PFSK-1 (cell line): ENCODE measurements around the gene GTF2F2.

Source experiments
- FOXP2 ChIP-seq: optimal IDR thresholded peaks from 2 replicates; pipeline ENCODE3; 2011; ENCODE audit warnings: borderline replicate concordance, control low read depth, inconsistent platforms; ENCODE audit not compliant: insufficient read depth; ENCODE audit errors: extremely low read length, extremely low read depth
- POLR2AphosphoS5 ChIP-seq: IDR thresholded peaks from 2 replicates; pipeline ENCODE4 v1.6.1; 2012; ENCODE audit warnings: low read depth, mild to moderate bottlenecking, control low read depth, low read length, moderate library complexity
- REST ChIP-seq, 2 experiments: IDR thresholded peaks; 2 replicates each; pipeline versions ENCODE4 v1.6.1 to v1.8.0; 2011 to 2012; ENCODE audit warnings: low read depth in 2 of 2, low read length in 2 of 2, control low read depth in 1 of 2, inconsistent platforms in 1 of 2, mild to moderate bottlenecking in 1 of 2, moderate library complexity in 1 of 2; ENCODE audit not compliant: insufficient read depth in 1 of 2
- SIN3A ChIP-seq: IDR thresholded peaks from 2 replicates; pipeline ENCODE4 v1.6.1; 2012; ENCODE audit warnings: mild to moderate bottlenecking, low read length, moderate library complexity, borderline replicate concordance; ENCODE audit not compliant: insufficient read depth
- TAF1 ChIP-seq: IDR thresholded peaks from 2 replicates; pipeline ENCODE4 v1.6.1; 2012; ENCODE audit warnings: low read length, control low read depth, borderline replicate concordance; ENCODE audit not compliant: insufficient read depth

The GTF2F2 gene

DNA sequence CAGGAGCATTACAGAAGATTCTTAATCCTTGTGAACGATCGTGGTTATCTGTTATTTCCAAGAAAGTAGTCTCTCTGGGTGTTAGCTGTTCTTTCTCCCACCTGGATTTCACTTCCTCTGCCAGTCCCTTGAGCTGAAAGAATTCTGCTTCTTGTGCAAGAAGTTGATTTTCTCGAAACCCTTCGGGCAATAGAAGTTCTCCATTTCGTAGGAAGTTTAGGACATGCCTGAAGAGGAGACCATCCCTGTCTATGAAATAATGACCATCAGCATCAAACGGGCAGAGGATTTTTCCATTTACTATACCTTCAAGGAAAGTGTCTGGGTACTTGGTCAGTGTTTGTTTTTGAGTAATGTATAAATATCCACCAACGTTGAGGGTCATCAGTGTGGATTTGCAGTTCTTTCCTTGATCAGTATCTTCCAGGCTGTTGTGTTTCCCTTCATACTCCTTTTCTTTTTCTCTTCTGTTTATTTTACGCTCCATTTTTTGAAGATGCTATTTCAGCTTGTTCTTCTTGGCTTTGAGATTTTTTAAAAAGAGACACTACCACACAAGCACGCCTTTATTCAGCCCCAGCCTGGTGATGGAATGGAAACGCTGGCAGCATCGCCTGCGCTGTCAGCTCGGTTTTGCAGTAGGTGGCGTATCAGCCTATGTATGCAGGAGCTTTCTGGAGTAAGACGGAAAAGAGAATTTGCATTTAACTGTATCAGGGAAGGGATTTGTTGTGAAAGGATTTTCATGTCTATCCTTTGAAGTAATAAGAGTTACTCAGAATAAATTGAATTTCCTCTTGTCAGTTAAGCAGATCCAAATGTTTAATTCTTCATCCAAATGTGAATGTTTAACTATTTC, 74.0 kb downstream of the GTF2F2 start:
- TF ChIP-seq REST (IDR thresholded peaks at IDR 0.05; ENCODE audit: insufficient read depth in 1 of 2, low read depth in 2 of 2, low read length in 2 of 2): no peak
- TF ChIP-seq TAF1: no peak
- TF ChIP-seq POLR2AphosphoS5: no peak
- no peak for TF ChIP-seq SIN3A
- no peak for TF ChIP-seq FOXP2

DNA sequence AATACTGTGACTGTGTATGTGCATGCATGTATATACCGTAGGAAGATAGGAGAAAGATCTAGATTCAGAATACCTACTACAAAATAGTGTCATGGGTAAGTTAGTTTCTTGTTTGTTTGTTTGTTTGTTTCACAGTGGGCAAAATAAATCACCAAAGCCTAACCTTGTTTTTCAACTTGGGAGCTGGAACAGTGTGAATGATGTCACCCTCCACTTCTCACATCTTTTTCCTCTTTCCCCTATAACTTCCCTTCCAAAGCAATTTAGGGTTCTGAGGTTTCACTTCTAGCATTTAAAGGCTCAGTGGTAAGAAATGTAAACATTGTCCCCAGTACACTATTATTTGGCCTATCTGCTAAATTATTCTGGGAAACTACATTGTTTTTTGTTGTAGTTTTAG, 75.1 kb downstream of the GTF2F2 start:
- TF ChIP-seq SIN3A (no peak), FOXP2 (no peak), POLR2AphosphoS5 (no peak), TAF1 (no peak), REST (IDR thresholded peaks at IDR 0.05; ENCODE audit: insufficient read depth in 1 of 2, low read depth in 2 of 2, low read length in 2 of 2) (no peak)

- no peak for TF ChIP-seq POLR2AphosphoS5
Measured at GRCh38 chr13:45196096-45196495, 75.8 kb downstream of the GTF2F2 start.

DNA sequence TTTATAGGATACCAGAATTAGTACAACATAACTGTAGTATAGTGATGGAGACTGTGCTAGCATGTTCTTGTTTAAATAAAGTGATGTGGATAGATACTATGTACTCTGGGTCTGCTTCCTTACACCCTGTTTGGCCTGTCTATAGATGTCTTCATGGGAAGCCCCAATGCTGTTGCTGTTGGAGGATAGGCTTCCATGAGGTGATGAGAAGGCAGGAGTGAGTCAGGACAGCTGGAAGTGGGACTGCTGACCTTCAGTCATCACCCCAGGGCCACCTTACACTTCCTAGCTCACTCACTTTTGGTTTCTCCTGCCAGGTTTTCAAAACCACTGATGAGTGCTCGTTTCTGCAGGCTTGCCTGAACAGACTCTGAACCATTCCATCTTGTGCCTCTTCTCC, 76.3 kb downstream of the GTF2F2 start:
- TF ChIP-seq POLR2AphosphoS5: no peak
- no peak for TF ChIP-seq SIN3A
- no peak for TF ChIP-seq TAF1
- TF ChIP-seq FOXP2: no peak
- TF ChIP-seq REST (IDR thresholded peaks at IDR 0.05; ENCODE audit: insufficient read depth in 1 of 2, low read depth in 2 of 2, low read length in 2 of 2): no peak

DNA sequence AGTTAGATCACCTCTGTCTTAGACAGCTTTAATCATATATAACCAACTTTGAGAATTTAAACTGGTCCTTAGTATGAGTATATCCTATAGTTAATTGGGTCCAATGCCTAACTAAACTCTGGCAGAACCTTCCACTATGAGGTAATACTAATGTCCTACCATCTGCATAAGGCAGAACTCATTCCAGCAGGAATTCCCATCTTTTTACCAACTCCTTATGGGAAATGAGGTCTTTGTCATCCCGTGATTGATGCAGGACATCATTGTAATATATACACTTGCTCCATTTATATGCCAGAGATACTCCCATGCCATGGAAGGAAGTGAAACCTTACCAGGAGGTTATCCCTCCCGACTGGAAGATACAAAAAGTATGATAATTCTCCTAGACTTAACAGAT, 77.7 kb downstream of the GTF2F2 start:
- TF ChIP-seq POLR2AphosphoS5 (no peak), REST (IDR thresholded peaks at IDR 0.05; ENCODE audit: insufficient read depth in 1 of 2, low read depth in 2 of 2, low read length in 2 of 2) (no peak), TAF1 (no peak), FOXP2 (no peak), SIN3A (no peak)
